GM12865 (cell line): ENCODE results near the gene C10orf105.

ENCODE experiments used
- DNase-seq: peaks from one replicate; pipeline ENCODE4 v3.0.0; 2010; ENCODE audit warnings: low read depth
- H3K4me3 ChIP-seq: 2 replicates; pipeline ENCODE4 v1.5.1; 2011; ENCODE audit warnings: mild to moderate bottlenecking, low read depth, low read length, control low read depth
- CTCF ChIP-seq: IDR thresholded peaks from 2 replicates; pipeline ENCODE4 v1.5.1; 2011; ENCODE audit warnings: low read length, control low read depth, low read depth, inconsistent platforms; ENCODE audit not compliant: insufficient read depth; ENCODE audit errors: missing control alignments

The C10orf105 gene

GRCh38 chr10:71719464-71720201 lies at the start of gene C10orf105:
Gene C10orf105, minus strand, starts transcription at chr10:71719778. Its CDS starts 3,441 bp downstream, at chr10:71716337.
- TF ChIP-seq CTCF, result no peak
- DNase-seq, result no peak
- no peak within 1 kb of the TSS for H3K4me3 ChIP-seq

- TF ChIP-seq CTCF, result no peak
- no peak for DNase-seq
- no peak overlapping the region for H3K4me3 ChIP-seq
Measured at GRCh38 chr10:71767420-71768035, 48.0 kb upstream of the C10orf105 start.

- TF ChIP-seq CTCF, result no peak
- peak; percentile 66 for DNase-seq
- H3K4me3 ChIP-seq, result no peak overlapping the region
Measured at GRCh38 chr10:71766717-71767419, 47.3 kb upstream of the C10orf105 start.

- no peak overlapping the region for H3K4me3 ChIP-seq
- no peak for DNase-seq
- TF ChIP-seq CTCF, result no peak
Measured at GRCh38 chr10:71765906-71766716, 46.5 kb upstream of the C10orf105 start.

- no peak overlapping the region for H3K4me3 ChIP-seq
- no peak for DNase-seq
- no peak for TF ChIP-seq CTCF
Measured at GRCh38 chr10:71765176-71765904, 45.8 kb upstream of the C10orf105 start.

GRCh38 chr10:71763352-71764127 lies 44.0 kb upstream of the C10orf105 start:
- no peak overlapping the region for H3K4me3 ChIP-seq
- DNase-seq, result no peak
- no peak for TF ChIP-seq CTCF
